Activated T-helper 9 cell treated with anti-CD3 and anti-CD28 coated beads, Interleukin-2, amount 50 U/mL, for 16 hours (primary cell): ENCODE measurements around the gene ZDHHC11B.
"Not testable (repeated sequence)": the region's sequence is repeated elsewhere in the genome, so short reads cannot be mapped to it uniquely, and the experiment has no call there.

Experiments
- DNase-seq: peaks from one replicate; pipeline ENCODE4 v3.0.0-alpha.2; 2020; ENCODE audit warnings: low read depth

ZDHHC11B gene

DNA sequence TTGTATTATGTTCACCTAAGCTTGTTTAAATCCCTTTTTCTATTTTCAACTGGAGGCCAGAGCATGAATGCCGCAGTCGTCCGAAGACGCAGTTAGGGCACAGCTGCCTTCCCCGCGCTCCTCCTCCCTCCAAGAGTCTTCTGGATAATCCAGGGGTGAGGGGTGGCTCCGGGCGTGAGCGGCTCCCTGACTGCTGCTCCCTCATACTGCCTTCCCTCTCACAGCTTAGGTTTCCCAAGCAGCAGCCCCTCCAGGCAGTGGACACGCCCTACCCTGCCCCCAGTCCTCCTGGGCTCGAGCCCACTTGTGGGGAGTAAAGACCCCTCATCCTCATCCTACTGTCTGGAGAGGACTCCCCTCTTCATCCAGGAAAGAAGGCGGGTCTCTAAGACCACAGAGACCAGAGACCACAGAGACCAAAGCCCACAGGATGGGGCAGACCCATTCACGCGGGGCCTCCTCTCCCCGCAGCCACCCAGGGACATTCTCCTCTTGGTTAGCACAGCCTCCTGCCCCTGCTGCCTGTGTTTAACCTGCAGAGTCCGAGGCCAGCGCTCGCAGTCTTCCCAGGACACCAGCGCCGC is 31.9 kb downstream of the ZDHHC11B start:
- not testable (repeated sequence) for DNase-seq

DNA sequence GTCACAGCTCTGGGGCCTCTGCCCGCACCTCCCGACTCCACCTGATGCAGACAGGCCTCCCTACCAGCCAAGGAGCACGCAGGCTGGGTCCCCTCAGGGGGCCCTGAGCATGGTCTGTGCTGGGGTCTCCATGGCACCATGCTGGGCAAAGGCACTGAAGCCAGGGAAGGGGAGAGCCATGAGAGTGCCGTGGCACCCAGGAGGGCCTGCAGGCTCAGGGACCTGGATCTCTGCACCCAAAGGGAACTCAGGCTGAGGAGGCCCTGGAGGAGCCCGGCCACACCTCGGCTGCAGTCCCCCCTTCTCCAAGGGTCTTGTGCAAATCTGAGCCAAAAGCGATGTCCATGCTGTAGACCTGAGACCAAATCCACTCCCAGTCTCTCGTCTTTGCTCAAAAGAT is 32.5 kb downstream of the ZDHHC11B start:
- not testable (repeated sequence) for DNase-seq

DNA sequence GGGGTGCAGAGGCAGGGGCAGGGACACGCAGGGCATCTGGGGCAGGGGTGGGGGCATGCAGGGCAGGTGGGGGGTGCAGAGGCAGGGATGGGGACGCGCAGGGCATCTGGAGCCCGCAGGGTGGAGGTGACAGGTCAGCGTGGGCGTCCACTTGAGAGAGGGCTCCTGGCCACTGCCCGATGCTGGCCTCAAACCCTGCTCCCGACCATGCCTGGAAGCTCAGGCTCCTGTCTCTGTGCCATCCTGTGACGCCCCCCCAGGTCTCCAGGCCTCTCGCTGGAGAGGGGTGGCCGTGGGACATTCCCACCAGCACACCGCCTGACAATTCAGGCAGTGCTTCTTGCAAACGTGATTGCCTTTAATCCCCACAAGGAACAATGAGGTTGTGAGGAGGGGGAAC is 33.0 kb downstream of the ZDHHC11B start:
- no peak for DNase-seq

DNA sequence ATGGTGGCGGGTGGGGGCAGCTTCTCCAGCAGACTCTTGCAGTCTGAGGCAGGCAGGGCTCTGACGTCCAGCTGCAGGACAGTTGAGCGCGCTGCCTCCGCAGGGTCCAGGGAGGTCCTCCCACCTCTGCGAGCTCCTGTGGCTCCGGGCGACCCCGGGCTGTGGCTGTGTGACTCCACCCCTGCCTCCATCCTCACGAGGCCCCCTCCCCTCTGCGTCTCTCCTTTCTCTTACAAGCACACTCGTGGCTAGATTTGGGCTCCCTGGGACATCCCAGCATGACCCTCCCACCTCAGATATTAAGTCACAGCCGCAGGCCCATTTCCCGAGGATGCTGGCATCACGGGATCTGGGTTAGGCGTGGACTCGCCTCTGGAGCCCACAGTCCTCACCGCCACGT is 34.3 kb downstream of the ZDHHC11B start:
- not testable (repeated sequence) for DNase-seq

DNA sequence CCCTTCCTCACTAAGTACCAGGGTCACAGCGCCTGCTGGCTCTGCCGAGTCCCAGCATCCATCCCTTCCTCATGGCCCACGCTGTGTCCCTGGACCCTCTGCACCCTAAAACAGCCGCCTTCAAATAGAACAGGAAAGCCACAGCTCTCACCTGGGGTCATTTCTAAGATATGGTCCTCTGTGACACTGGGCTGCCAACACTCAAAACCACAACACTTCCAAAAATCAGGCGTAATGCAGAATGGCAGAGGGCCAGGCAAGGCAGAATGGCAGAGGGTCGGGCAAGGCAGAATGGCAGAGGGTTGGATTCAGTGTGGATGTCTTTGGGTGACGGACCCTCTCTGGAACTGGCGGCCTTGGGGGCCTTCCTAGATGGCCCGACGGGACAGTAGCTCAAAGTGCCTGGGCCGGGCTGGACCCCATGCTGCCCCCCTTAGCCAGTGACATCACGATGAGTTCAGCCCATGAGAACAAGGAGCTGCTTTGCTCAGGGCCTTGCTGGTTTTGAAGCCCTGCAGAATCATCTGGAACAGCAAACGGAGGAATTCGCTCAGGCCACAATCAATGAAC is 35.3 kb downstream of the ZDHHC11B start:
- no peak for DNase-seq

DNA sequence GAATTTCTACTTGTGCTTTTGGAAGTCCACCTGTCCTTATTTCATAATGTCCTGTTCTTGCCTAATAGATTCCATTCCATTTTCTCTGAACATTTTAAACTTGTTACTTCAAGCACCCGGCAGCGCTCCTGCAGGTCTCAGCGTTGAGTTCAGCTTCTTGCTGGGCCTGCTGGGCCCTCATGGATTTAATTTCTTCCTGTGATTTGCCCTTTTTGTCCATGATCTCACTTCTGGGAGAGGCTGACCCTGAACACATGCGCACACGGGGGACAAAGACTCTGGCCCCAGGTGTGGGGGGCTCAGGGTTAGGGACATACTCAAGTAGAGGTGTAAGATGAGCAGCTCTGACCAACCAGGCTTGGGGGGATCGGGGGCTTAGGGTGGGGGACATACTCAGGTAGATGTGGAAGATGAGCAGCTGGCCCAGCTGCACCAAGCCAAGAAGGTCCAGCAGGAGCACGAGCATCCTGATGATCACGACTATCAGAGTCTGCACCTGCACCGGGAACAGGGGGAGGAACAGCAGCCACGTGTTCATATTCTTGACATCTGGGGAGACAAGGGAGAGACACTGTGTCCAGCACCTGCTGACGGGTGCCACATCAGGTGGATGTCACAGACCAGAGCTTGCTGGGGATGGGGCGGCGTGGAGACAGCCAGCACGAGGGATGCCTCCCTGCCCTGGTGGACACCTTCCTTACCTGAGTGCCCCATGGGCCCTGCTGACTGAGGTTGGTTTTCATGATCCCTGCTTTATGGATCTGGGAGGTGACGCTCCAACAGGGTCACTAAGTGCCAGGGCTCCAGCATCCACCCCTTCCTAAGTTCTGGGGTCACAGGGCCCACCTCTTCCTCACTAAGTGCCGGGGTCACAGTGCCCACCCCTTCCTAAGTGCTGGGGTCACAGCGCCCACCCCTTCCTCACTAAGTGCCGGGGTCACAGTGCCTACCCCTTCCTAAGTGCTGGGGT is 36.2 kb downstream of the ZDHHC11B start:
- DNase-seq: not testable (repeated sequence)

DNA sequence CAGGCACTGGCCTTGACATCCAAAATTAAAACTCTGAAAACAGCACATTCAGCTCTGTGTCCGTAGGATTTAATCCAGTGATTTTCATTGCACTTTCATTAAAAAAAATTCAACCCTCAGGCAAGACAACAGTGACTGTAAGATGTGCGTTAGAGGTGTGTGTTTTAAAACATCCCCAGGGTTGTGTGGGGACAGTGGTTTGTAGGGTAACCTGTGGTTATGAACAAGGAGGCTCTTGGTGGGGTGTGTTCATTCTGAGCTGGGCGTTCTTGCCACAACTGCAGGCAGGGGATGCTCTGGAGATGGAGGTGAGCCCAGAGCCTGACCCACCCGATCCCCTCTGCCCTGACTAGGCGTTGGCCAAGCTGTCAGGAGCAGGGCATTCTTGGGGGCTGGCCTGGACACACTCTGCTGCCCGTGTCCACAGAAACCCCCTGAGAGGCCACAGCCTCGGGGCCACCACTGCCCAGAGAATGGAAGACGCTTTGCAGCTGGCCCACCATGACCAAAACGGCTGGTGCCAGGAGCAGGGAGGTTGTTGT is 37.2 kb downstream of the ZDHHC11B start:
- DNase-seq: not testable (repeated sequence)

DNA sequence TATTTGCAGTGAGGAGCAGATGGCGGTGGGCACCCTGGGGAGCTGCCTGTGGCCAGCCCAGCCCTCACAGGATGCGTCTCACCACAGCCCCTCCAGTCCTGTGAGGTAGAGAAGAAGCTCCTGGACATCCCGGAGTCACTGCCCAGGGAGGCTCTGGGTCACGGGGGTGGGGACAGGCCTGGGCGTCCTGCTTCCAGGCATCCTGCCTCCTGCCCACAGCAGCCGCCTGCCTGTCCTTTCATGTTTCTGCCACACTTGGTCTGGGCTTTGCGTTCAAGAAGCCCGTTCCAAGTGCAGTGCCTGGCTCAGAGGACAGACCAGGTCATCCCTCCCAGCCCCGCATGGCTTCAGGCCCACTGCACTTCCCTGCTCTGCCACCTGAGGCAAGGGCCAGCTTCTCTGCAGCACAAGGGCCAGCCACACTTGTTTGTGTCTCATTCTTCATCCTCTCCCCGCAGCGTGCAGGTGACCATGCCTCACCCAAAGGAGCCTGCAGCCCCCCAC is 38.2 kb downstream of the ZDHHC11B start:
- no peak for DNase-seq

DNA sequence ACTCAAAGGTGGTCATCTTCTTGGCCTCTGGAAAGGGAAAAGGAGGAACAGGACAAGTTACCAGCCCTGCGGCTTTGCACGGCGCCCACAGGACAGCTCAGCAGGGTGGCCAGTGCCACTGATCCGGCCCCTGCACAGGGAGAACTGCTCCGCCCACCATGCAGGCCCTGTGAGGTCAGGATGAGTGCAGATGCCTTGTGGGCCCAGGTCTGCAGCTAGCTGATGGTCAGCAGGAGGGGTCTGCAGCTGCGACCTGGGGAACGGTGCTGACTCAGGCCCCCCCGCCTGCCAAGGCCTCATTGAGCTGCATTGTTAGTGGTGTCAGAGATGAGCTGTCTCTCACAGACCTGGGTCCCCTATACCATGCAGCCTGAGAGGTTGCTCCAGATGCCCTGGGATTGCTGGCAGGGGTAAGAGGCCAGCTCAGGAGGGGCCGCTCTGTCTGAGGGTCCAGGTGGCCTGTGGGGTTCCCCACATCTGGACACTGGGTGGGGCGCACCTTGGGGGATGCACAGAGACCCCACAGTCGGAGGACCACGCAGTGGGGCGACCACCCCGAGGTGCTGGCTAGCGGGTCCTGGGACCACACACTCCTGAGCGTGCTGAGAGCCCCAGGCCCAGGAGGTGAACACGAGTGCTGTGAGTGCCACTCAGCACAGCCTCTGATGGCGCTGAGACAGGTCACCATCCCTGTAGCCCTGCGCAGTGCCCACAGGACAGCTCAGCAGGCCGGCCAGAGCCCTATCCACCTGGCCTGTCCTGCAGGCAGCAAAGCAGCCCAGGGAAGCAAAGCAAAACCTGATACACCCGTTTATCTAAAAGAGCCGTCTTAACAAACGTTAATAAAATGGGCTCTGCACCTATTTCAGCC is 39.0 kb downstream of the ZDHHC11B start:
- not testable (repeated sequence) for DNase-seq

DNA sequence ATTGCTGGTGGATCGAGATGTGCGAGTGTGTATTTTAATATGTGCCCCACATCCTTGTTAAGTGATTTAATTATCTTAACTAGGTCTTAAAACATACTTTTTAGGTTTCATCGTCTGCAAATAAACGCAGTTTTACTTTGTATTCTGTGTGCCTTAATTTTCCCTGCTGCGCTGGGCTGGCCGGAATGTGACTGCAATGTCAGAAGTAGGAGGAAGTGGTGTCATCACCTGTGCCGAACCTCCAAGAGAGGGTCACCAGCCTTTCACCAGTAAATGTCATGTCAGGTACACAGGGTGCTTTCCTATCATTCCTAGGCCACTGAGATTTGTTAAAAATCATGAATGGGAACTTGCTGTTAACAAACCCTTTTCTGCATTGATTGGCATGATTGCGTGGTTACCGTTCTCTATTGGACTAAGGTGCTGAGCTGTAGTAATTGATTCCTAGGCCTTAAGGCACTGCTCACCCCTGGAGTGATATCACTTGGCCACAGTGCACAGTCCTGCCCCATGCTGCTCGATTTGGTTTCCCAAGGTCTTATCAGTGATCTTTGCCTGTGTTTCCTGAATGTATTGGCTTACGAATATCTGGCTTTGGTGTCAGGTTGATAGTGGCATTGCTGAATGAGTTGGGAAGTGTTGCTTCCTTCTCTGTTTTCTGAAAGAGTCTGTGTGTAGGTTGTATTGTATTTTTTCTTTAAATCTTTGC is 40.7 kb downstream of the ZDHHC11B start:
- not testable (repeated sequence) for DNase-seq

DNA sequence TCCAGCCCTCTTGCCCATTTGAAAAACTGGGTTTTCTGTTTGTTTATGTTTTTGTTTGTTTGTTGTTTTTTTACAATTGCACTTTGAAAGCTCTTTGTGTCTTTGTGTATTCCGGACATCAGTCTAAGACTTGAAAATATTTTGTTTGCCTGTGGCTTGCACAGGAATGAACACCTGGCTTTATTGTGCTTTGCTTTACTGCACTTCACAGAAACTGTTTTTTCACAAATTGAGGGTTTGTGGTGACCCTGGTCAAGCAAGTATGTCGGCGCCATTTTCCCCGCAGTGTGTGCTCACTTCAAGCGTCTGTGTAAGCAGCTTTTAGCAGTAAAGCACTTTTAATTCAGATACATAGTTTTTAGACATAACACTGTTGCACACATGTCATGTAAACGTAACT is 42.3 kb downstream of the ZDHHC11B start:
- not testable (repeated sequence) for DNase-seq

DNA sequence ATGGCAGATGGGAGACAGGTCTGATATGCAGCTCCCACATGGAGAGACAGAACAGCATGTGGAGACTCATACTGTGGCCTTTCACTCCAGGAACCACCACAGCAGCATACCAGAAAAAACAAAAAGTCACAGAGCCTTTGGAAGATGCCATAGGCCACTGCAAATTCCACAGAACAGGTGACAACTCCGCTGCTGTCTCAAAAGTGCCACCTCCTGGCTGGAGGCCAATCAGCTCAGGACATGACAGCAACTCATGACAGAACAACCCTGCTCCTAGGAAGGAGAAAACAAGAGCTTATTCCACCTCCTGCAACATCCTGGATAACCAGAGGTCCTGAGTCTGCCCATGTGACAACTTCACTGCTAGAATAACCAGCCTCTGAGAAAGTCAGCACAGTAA is 50.4 kb downstream of the ZDHHC11B start:
- not testable (repeated sequence) for DNase-seq

DNA sequence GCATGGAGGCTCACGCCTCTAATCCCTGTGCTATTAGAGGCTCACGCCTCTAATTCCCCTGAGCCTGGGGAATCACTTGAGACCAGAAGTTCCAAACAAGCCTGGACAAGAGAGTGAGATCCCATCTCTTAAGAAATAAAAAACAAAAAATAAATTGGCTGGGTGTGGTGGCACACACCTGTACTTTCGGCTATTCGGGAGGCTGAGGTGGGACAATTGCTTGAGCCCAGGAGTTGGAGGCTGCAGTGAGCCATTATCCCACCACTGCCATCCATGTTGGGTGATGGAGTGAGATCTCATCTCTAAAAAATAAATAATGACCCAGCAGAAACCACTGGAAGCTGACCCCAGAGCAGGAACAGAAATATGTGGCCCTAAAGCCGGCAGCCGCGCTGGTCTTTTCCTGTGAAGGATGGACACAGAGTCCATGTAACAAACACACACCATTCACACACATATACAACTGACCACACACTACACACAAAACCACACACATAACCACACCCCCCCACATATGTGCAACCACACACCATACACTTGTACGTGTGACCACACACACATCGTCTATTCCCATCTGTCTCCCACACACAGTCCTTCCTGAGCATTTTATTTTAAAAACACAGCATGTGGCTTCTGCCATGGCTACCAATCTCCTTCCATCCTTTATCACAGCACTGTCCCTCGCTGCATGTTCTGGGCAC is 51.6 kb downstream of the ZDHHC11B start:
- not testable (repeated sequence) for DNase-seq

DNA sequence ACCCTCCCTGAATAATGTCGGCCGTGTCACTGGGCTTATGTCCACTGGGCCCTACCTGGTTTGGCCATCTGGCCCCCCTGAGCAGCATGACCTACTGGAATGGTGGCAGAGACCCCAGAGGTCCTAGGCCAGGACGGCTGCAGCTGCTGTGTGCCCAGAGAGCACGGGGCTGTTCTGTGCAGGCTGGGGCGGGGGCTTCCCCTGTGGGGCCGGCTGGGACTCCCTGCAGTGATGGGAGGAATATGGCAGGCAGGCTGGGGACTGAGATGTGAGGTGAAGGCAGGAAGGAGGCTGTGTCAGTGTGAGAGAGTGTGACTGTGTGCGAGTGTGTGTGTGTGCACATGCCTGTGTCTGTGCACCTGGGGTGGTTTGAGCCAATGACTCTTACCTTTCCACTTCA is 55.3 kb downstream of the ZDHHC11B start:
- not testable (repeated sequence) for DNase-seq

DNA sequence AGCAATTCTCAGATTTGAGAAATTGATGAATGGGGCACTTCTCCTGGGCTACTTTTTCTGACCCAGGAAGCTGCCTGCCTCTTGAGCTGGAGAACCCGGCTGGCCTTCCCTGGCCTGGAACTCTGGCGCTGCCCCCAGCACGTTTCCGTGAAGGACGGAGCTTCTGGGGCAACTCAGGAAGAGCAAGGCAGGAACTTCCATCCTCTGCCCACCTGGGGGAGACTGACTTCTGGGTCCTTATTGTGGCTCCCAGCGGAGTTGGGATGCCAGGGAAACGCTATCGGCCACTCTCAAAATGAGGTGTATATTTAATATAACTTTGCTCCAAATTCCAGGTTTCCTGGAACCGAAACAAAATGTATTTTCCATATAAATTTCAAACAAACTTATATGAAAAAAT is 57.4 kb downstream of the ZDHHC11B start:
- DNase-seq: not testable (repeated sequence)

DNA sequence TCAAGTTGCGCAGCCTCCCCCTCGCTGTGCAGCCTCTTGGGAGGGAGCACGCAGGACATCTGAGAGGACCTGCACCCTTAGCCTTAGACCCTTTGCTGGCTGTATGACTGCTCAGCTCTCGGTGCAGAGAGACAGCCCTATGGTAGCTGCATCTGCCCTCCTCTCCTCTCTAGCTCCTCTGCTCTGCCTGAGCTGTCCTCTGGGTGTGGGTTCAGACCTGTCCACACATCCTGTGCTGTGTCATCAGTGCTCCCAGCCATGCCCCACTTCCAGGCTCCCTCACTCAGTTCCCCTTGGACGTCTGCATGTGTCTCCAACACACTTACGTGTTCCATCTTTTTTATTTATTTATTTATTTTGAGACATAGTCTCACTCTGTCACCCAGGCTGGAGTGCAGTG is 60.7 kb downstream of the ZDHHC11B start:
- DNase-seq: not testable (repeated sequence)

DNA sequence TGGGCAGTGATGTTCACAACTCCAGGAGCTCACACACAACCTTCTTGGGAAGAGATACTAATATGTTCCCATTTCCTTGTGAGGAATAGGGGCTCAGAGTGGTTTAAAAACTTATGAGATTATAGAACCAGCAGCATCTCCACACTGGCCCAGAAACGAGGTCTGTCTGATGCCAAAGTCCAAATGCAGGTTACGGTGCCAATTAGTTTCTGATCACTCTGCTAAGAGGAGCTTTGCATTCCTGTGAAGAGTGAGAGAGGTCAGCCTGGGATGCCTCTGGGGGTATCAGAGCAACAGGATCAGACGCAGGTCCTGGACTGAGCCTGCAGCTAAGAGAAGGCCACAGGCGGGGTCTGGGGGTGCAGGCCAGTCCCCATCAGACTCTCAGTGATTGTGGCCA is 61.2 kb downstream of the ZDHHC11B start:
- DNase-seq: not testable (repeated sequence)

DNA sequence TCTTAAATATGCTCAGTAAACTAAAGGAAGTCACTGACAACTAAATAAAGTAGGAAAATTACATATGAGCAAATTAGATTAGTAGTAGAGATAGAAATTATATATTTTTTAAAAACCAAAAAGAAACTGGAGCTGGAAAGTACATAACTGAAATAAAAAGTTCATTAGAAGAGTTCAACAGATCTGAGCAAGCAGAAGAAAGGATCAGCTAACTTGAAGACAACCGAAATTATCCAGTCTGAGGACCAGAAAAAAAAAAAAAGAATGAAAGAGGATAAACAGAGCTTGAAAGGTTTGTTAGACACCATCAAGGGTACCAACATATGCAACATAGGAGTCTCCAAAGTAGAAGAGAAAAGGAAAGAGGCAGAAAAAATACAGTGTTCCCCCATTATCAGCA is 65.2 kb downstream of the ZDHHC11B start:
- DNase-seq: not testable (repeated sequence)

DNA sequence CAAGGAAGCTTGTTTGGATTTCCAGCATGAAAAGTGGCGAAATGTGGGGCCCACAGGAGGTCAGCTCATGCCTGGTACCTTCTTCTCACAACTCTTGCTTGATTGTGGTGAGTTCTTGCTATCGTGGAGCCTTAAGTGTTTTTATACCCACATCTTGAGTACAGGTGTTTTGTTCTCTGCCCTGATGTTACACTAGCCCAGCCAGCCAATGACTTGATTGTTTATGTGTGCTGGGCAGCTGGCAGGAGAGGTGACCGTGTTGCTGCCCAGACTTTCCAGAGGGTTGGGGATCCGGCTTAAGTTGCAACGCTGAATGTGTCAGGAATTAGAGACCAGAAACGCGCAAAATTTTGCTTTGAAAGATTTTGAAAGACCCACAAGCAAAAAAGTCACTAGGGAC is 67.4 kb downstream of the ZDHHC11B start:
- no peak for DNase-seq

DNA sequence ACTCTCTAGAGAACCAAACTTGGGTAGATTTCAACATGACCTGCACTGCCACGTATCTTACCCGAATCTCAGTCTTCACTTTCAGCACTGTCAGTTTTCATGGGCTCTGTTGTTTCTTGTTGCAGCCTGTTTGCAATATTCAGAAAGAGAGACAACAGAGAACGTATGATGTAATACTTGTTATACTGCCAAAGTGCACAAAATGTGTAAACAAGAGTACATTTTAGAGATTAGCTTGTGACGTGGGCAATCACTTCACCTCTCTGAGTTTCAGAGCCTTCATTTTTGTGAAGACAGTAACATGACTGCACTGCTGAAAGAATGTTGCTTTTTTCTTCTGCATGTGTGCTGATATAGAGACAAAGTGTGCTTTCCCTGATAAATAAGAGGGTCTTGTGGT is 67.8 kb downstream of the ZDHHC11B start:
- not testable (repeated sequence) for DNase-seq
